ENCODE results near the gene LMF1.

Gene LMF1

DNA sequence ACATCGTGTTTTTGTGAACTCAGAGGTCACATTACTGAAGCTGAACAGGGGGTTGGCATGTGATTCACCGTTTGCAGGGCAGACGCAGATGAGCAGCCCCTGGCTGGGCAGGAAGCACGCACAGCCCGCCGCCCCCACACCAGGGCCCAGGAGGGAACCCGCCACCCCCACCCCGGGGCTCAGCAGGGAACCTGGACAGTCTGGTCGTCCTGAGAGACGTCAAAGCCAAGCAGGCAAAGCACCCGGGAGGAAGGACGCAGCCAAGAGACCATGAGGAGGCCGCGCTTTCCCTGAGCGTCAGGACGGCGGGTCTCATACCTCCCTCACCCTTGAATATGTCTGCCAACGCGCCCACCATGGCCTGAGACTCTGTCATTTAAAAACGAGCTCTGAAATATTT is 60.6 kb downstream of the LMF1 start:
- DNase-seq = no peak

GRCh38 chr16:909281-910000 is 61.3 kb downstream of the LMF1 start:
- DNase-seq = no peak

- DNase-seq = no peak
Observed at GRCh38 chr16:908526-909155, 62.1 kb downstream of the LMF1 start.

- DNase-seq = no peak
Observed at GRCh38 chr16:907842-908241, 62.9 kb downstream of the LMF1 start.

- DNase-seq = no peak
Observed at GRCh38 chr16:907361-907760, 63.4 kb downstream of the LMF1 start.

DNA sequence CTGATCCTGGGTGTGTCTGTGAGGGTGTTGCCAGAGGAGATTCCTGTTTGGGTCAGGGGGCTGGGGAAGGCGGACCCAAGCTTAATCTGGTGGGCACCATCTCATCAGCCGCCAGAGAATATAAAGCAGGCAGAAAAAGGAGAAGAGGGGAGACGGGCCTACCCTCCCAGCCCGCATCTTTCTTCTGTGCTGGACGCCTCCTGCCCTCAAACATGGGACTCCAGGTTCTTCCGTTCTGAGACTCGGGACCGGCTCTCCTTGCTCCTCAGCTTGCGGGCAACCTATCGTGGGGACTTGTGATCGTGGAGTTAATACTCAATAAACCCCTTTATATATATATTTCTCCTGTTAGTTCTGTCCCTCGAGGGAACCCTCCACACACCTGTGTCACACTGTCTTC is 64.5 kb downstream of the LMF1 start:
- no peak for DNase-seq

- DNase-seq = no peak
Observed at GRCh38 chr16:901715-902601, 68.8 kb downstream of the LMF1 start.

DNA sequence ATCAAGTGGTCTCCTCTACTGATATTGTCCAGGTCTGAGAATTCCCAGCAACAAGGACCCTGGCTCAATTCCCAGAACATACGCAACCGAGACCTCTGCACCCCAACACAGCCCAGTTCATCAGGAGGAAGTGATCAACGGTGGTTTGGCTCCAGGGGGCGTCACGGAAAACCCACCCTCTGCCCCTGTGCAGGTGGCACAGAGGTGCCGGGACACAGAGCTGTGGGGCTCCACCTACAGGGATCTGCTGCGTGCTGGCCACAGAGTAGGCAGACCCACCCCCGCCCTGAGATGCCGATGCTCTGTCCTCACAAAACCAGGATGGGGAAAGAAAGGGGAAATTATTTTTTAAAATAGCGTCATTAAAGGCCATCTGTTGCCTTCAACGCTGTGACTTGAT is 69.6 kb downstream of the LMF1 start:
- no peak for DNase-seq

- DNase-seq = no peak
Observed at GRCh38 chr16:900211-900610, 70.6 kb downstream of the LMF1 start.

DNA sequence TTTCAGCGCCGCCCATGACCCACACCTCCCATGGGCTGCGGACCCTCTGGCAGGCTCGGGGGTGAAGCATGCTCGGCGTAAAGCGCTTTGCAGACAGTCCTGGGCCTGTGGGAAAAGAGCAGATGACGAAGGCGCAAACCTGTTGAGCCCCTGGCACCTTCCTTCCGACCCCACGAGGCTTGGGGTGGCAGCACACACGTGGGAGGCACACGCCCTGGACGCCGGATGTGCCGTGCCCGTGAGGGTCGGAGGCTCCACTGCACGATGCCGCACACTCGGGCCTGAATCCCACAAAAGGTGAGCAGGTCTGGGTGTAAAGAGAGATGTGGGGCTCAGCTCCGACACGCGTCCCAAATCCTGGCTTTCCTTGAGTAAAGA is 71.1 kb downstream of the LMF1 start:
- no peak for DNase-seq

- DNase-seq = no peak
Observed at GRCh38 chr16:898761-899682, 71.8 kb downstream of the LMF1 start.

DNA sequence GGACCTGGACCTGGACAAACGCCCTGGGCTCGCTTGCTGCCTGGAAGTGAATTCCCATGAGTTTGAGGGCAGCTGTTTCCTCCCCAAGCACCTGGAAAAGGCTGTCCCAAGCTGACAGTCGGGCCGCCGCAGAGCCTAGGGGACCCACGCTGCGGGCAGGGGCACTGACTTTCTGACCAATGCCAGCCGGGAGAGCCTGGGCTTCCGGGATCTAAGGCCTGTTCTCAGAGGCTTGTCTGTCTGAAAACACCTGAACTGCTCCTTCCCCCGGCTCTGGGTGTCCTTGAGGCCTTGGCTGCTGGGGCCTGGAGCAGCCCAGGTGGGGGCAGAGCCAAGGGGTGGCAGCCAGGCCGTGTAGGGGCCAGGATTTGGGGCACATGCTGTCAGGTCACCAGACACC is 72.6 kb downstream of the LMF1 start:
- DNase-seq = no peak

GRCh38 chr16:897701-898100 is 73.1 kb downstream of the LMF1 start:
- no peak for DNase-seq

- no peak for DNase-seq
Observed at GRCh38 chr16:897200-897543, 73.6 kb downstream of the LMF1 start.

DNA sequence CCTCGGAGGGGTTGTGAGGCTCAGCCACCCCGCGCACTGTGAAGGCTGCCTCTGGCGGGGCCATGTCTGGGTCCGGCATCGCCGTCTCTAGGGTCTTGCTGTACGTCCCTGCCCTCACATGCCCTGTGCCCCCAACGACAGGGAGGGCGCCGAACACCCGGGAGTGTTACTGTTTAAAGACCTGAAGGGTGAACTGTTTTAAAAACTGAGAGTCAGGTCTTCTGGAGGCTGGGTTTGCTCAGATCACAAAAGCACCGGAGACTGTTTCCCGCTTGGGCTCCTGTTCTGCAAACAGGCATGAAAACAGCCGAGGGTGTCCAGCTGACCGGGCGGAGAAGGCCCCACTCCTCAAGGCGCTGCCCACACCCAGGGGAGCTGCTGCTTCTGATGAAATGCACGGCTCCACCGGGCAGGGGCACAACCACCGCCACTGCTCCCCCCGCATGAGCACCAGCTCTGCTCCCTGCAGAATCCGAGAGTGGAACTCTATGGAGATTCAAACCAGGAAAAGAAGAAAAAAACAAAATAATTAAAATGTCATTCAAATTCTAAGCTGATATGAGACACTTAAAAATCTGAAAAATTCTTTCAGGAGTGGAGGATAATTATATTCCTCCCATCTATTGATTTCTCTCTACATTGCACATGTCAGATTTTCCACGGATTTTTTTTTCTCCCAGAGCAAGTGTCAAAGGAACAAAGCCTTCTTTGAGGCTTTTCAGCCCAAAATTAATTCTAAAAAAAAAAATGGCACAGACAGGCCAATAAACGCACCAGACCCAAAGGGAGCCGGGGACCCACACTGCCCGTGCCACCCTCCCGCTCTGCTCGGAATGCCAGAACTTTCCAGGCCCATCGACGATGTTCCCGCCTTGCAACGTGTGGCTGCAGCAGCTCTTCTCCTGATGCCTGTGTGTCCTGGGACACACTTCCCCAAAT is 74.3 kb downstream of the LMF1 start:
- DNase-seq = no peak

DNA sequence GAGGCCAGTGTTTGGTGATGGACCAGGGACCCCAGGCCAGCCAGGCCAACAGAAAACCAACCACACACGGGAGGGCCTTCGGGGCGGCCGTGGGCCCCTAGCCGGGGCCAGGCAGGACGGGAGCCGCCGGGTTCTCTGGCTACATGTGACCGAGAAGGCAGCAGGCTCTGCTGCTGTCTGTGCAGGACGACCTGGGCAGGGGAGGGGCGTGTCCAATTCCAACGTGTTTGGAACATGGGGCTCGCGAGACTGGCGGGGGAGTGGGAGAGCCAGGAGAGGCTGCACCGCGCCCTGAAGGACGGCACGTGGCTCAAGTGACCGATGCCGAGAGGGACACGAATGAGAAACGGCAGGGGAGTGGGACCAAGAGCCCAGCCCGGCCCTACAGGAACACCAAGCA is 75.4 kb downstream of the LMF1 start:
- no peak for DNase-seq

DNA sequence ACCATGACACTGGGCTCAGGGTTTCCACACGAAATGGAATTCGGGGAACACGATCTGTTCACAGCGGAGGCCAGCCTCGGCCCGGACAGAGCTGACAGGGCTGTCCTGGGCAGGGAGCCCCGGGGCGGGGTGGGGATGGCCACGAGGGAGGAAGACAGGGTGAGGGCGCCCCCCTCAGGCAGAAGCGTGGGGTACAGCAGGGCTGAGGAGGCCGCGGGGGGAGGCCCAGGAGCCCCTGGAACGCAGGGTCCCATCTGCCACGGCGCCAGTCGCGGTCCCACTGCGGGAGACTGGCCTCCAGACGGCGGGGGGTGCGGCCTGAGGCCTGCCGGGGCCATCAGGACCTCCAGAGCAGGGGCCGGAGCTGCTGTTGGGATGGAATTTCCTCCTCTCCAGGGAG is 75.9 kb downstream of the LMF1 start:
- DNase-seq = no peak

GRCh38 chr16:894136-894535 is 76.6 kb downstream of the LMF1 start:
- DNase-seq = no peak

DNA sequence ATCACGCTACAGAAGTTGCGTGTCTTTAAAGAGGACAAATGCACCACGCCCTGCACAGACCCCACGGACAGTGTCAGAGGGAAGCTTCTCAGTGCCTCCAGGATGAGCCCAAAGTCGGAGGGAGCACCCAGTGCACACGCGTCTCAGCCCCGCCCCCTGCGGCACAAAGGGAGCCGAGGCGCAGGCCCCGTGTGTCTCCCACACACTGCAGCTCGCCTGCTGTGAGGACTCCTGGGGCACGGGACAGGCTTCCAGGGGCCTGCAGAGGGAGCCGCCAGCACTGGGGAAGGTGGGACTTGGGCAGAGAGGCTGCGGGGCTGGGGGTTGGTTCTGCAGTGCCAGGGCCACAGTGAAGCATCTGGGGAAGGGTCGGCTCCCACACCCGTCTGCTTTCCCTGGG is 77.4 kb downstream of the LMF1 start:
- no peak for DNase-seq

- no peak for DNase-seq
Observed at GRCh38 chr16:892536-893255, 78.1 kb downstream of the LMF1 start.

DNA sequence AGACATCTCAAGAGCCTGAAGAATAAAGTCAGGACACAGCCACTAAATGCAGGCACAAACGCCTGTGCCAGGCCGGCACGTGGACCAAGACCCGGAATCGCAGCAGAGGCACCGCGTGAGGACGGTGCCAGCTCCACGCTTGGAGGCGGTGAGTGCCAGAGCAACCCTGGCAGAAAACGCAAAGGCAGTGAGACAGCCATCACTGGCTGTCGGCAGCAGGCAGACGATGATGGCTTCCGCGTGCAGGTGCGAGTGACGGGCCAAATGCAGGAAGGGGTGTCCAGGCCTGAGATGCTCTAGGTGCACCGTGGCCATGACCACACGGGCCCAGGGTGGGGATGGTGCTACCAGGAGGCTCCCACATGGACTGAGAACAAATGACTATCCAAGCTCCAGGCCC is 78.8 kb downstream of the LMF1 start:
- DNase-seq = no peak
